Mesenchymal stem cell (in vitro differentiated cells and primary cell): Measurements from ENCODE around the gene C20orf141. TPM values are rescaled to one million over a fixed set of nuclear protein-coding genes. Genes with fewer than 3 reads are reported as not detected.
"Not testable (repeated sequence)": the region's sequence is repeated elsewhere in the genome, so short reads cannot be mapped to it uniquely, and the experiment has no call there.

Source experiments
- DNase-seq: peaks from one replicate; pipeline ENCODE4 v3.0.0-alpha.2; 2013
- H2AFZ ChIP-seq: one replicate; pipeline ENCODE4 v1.6.1; 2013; ENCODE audit warnings: low read depth, mild to moderate bottlenecking, control low read depth, inconsistent platforms, low read length, moderate library complexity
- H2AK5ac ChIP-seq: 2 replicates; pipeline ENCODE4 v1.6.1; 2013; ENCODE audit warnings: low read length, moderate library complexity, mild to moderate bottlenecking, inconsistent platforms; ENCODE audit not compliant: severe bottlenecking
- H2BK120ac ChIP-seq: one replicate; pipeline ENCODE4 v1.6.1; 2013; ENCODE audit warnings: low read depth, mild to moderate bottlenecking, inconsistent platforms, low read length, moderate library complexity
- H2BK12ac ChIP-seq, 2 experiments: one replicate each; pipeline ENCODE4 v1.6.1; 2013; ENCODE audit warnings: inconsistent platforms in 2 of 2, low read length in 2 of 2, mild to moderate bottlenecking in 2 of 2, moderate library complexity in 2 of 2, control low read depth in 1 of 2
- H2BK15ac ChIP-seq: one replicate; pipeline ENCODE4 v1.6.1; 2013; ENCODE audit warnings: mild to moderate bottlenecking, low read depth, inconsistent platforms; ENCODE audit not compliant: poor library complexity, severe bottlenecking
- H2BK5ac ChIP-seq: 2 replicates; pipeline ENCODE4 v1.6.1; 2013; ENCODE audit warnings: low read depth, mild to moderate bottlenecking, low read length, control low read depth, inconsistent platforms; ENCODE audit not compliant: poor library complexity, severe bottlenecking
- H3K14ac ChIP-seq, 2 experiments: one replicate each; pipeline ENCODE4 v1.6.1; 2013; ENCODE audit warnings: inconsistent platforms in 2 of 2, low read length in 2 of 2, control low read depth in 1 of 2, mild to moderate bottlenecking in 1 of 2, moderate library complexity in 1 of 2
- H3K18ac ChIP-seq, 2 experiments: one replicate each; pipeline ENCODE4 v1.6.1; 2013; ENCODE audit warnings: inconsistent platforms in 2 of 2, low read length in 2 of 2, control low read depth in 1 of 2, low read depth in 1 of 2, mild to moderate bottlenecking in 1 of 2
- H3K23ac ChIP-seq, 2 experiments: one replicate each; pipeline ENCODE4 v1.6.1; 2013; ENCODE audit warnings: inconsistent platforms in 2 of 2, low read length in 2 of 2, mild to moderate bottlenecking in 2 of 2, moderate library complexity in 2 of 2, control low read depth in 1 of 2
- H3K27ac ChIP-seq: 2 replicates; pipeline ENCODE4 v1.5.1; 2013; ENCODE audit warnings: mild to moderate bottlenecking, moderate library complexity, low read length, control low read depth, inconsistent platforms; ENCODE audit not compliant: poor library complexity, severe bottlenecking
- H3K27me3 ChIP-seq, 2 experiments: 2 replicates each; pipeline versions ENCODE4 v1.6.1 to v1.7.0; 2013; ENCODE audit warnings: low read length in 2 of 2, mild to moderate bottlenecking in 2 of 2, moderate library complexity in 2 of 2, control low read depth in 1 of 2, inconsistent platforms in 1 of 2; ENCODE audit not compliant: control insufficient read depth in 1 of 2, insufficient read depth in 1 of 2
- H3K36me3 ChIP-seq, 2 experiments: 2 replicates each; pipeline versions ENCODE4 v1.6.1 to v1.7.0; 2013; ENCODE audit warnings: low read length in 2 of 2, control low read depth in 1 of 2, inconsistent platforms in 1 of 2, low read depth in 1 of 2, mild to moderate bottlenecking in 1 of 2; ENCODE audit not compliant: insufficient read depth in 2 of 2, control insufficient read depth in 1 of 2
- H3K4ac ChIP-seq, 2 experiments: one replicate each; pipeline ENCODE4 v1.6.1; 2013; ENCODE audit warnings: inconsistent platforms in 2 of 2, low read length in 2 of 2, mild to moderate bottlenecking in 2 of 2, moderate library complexity in 2 of 2, control low read depth in 1 of 2, low read depth in 1 of 2
- H3K4me1 ChIP-seq: 2 replicates; pipeline ENCODE4 v1.6.1; 2013; ENCODE audit warnings: low read depth, low read length, control low read depth; ENCODE audit not compliant: control insufficient read depth, insufficient read depth
- H3K4me2 ChIP-seq: 2 replicates; pipeline ENCODE4 v1.6.1; 2013; ENCODE audit warnings: low read length, mild to moderate bottlenecking, inconsistent platforms; ENCODE audit not compliant: poor library complexity, severe bottlenecking
- H3K4me3 ChIP-seq, 2 experiments: 2 replicates each; pipeline versions ENCODE4 v1.5.1 to v1.7.0; 2013; ENCODE audit warnings: low read length in 2 of 2, mild to moderate bottlenecking in 2 of 2, control low read depth in 1 of 2, low read depth in 1 of 2; ENCODE audit not compliant: insufficient read depth in 1 of 2
- H3K79me1 ChIP-seq: replicated peaks from 2 replicates; pipeline ENCODE4 v1.6.1; 2013; ENCODE audit warnings: mild to moderate bottlenecking, control low read depth, low read length, inconsistent platforms; ENCODE audit not compliant: poor library complexity, severe bottlenecking
- H3K9ac ChIP-seq: 2 replicates; pipeline ENCODE4 v1.7.0; 2013; ENCODE audit warnings: mild to moderate bottlenecking, low read length, moderate library complexity
- H3K9me3 ChIP-seq: 2 replicates; pipeline ENCODE4 v1.7.0; 2013; ENCODE audit warnings: mild to moderate bottlenecking, low read length; ENCODE audit not compliant: control insufficient read depth
- H4K8ac ChIP-seq: one replicate; pipeline ENCODE4 v1.6.1; 2013; ENCODE audit warnings: inconsistent platforms, mild to moderate bottlenecking, low read length, moderate library complexity
- H4K91ac ChIP-seq: one replicate; pipeline ENCODE4 v1.6.1; 2013; ENCODE audit warnings: mild to moderate bottlenecking, low read length, inconsistent platforms
- WGBS: methylation state at CpG from one replicate; pipeline ENCODE4 v1.1.7; 2013; ENCODE audit warnings: mixed read lengths; 5-methylcytosine and 5-hydroxymethylcytosine counted together
- polyA plus RNA-seq, 2 experiments: library from polyadenylated mRNA; stranded (reverse); fragments of 200-250 nt; gene quantifications; one replicate each; pipeline ENCODE4 v1.2.3, GENCODE V29; 2013

The C20orf141 gene, protein sequence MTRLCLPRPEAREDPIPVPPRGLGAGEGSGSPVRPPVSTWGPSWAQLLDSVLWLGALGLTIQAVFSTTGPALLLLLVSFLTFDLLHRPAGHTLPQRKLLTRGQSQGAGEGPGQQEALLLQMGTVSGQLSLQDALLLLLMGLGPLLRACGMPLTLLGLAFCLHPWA
- polyA plus RNA-seq (2013, experiment 1 of 2): 0.18 TPM
- polyA plus RNA-seq (2013, experiment 2 of 2): 0.11 TPM

DNA sequence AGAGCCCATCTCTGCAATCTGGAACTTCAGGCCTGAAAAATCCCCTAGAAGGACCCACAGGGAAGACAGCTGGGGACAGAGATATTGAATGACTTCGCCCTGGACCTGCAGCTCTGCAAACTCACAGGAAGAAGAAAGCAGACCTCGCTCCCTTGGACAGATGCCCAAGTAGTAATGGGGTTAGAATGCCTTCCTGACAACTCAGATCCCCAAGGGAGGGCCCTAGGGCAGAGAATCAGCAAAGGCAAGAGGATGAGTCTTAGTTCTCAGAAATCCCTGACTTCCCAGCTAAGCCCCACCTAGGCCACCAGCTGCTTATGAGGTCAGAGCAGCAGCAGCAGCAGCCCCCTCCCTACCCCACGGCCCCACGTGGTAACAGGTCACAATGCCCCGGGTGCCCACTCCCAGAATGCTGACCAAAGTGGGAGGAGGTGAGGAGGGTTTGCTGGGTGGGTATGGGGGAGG is at the start of gene C20orf141:
Gene C20orf141, plus strand, starts transcription at position 401 of the 465 bp plus-strand sequence. CDS start 198 bp downstream, outside the sequence.
- H3K4me3 ChIP-seq: peak within 1 kb of the TSS in 1 of 2 experiments; percentile 31
- peak; percentile 97 for DNase-seq
- no peak within 1 kb of the TSS for H2BK5ac ChIP-seq
- H3K9ac ChIP-seq: peak within 1 kb of the TSS; percentile 63
- H2AFZ ChIP-seq: peak within 1 kb of the TSS; percentile 15
- H3K4me1 ChIP-seq: peaks cover 26% of the 10 kb centered on the region
- H3K4me2 ChIP-seq: no peak within 1 kb of the TSS
- H3K79me1 ChIP-seq: no peaks in the 10 kb centered on the region
- no peaks in the 10 kb centered on the region for H3K27me3 ChIP-seq
- H3K23ac ChIP-seq: no peak within 1 kb of the TSS
- 6% methylated on average over 2 of the region's 5 CpGs for WGBS
- H4K91ac ChIP-seq: peak within 1 kb of the TSS; percentile 61
- peak within 1 kb of the TSS; percentile 92 for H2AK5ac ChIP-seq
- peak within 1 kb of the TSS in 1 of 2 experiments; percentile 83 for H3K14ac ChIP-seq
- peak within 1 kb of the TSS; percentile 68 to 94 for H3K18ac ChIP-seq
- H2BK12ac ChIP-seq: peak within 1 kb of the TSS; percentile 92 to 96
- H2BK120ac ChIP-seq: peak within 1 kb of the TSS; percentile 59
- no peak within 1 kb of the TSS for H2BK15ac ChIP-seq
- no peaks in the 10 kb centered on the region for H3K36me3 ChIP-seq
- peaks cover 18% of the 10 kb centered on the region for H3K9me3 ChIP-seq
- H3K27ac ChIP-seq: peak within 1 kb of the TSS; percentile 74
- peak within 1 kb of the TSS; percentile 78 for H4K8ac ChIP-seq
- H3K4ac ChIP-seq: peak within 1 kb of the TSS; percentile 76 to 81

GRCh38 chr20:2767768-2768631 is 46.8 kb upstream of the C20orf141 start:
- no peak overlapping the region for H3K4ac ChIP-seq
- no peaks in the 10 kb centered on the region for H3K79me1 ChIP-seq
- no peak overlapping the region for H2AFZ ChIP-seq
- no peak overlapping the region for H4K8ac ChIP-seq
- H3K27me3 ChIP-seq: peaks cover 32 to 70% of the 10 kb centered on the region in 2 experiments
- DNase-seq: no peak
- no peak overlapping the region for H2BK15ac ChIP-seq
- no peak overlapping the region for H2AK5ac ChIP-seq
- H2BK12ac ChIP-seq: no peak overlapping the region
- no peak overlapping the region for H4K91ac ChIP-seq
- no peaks in the 10 kb centered on the region for H3K9me3 ChIP-seq
- H3K23ac ChIP-seq: no peak overlapping the region
- no peak overlapping the region for H3K4me3 ChIP-seq
- no peak overlapping the region for H3K4me2 ChIP-seq
- WGBS: 76% methylated on average over 12 of the region's 15 CpGs
- H3K27ac ChIP-seq: no peak overlapping the region
- no peak overlapping the region for H2BK5ac ChIP-seq
- no peak overlapping the region for H2BK120ac ChIP-seq
- no peak overlapping the region for H3K18ac ChIP-seq
- no peak overlapping the region for H3K9ac ChIP-seq
- H3K36me3 ChIP-seq: no peaks in the 10 kb centered on the region
- peaks cover 10% of the 10 kb centered on the region for H3K4me1 ChIP-seq
- no peak overlapping the region for H3K14ac ChIP-seq

- WGBS: 42% methylated on average over 2 of the region's 5 CpGs
- Histone ChIP-seq H2BK15ac (no peak overlapping the region), H3K18ac (no peak overlapping the region), H2BK12ac (no peak overlapping the region), H3K14ac (no peak overlapping the region), H3K4ac (no peak overlapping the region), H2AFZ (no peak overlapping the region), H2BK120ac (no peak overlapping the region), H3K27me3 (peaks cover 26 to 64% of the 10 kb centered on the region in 2 experiments), H3K4me1 (peaks cover 10% of the 10 kb centered on the region), H3K23ac (no peak overlapping the region), H2AK5ac (no peak overlapping the region), H3K4me2 (no peak overlapping the region), H3K9ac (no peak overlapping the region), H2BK5ac (no peak overlapping the region), H3K79me1 (no peaks in the 10 kb centered on the region), H4K8ac (no peak overlapping the region), H3K9me3 (no peaks in the 10 kb centered on the region), H3K4me3 (no peak overlapping the region), H3K36me3 (no peaks in the 10 kb centered on the region), H4K91ac (no peak overlapping the region), H3K27ac (no peak overlapping the region)
- DNase-seq: no peak
These were observed 46.2 kb upstream of the C20orf141 start for GRCh38 chr20:2768632-2769015.

DNA sequence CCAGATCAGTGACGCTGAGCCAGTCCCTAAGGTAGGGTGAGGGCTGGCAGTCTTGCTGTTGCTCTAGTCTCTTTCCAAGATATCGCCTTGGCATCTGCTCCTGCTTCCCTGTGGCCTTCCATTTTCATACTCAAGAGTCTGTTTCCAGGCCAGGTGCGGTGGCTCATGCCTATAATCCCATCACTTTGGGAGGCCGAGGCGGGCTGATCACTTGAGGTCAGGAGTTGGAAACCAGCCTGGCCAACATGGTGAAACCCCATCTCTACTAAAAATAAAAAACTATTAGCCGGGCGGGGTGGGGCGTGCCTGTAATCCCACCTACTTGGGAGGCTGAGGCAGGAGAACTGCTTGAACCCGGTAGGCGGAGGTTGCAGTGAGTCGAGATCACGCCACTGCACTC is 44.7 kb upstream of the C20orf141 start:
- not testable (repeated sequence) for H3K18ac ChIP-seq, H3K14ac ChIP-seq

More for the DNA sequence above, 44.7 kb upstream of the C20orf141 start:
- H2BK120ac ChIP-seq, H3K79me1 ChIP-seq, H4K8ac ChIP-seq, H2BK15ac ChIP-seq, H2AFZ ChIP-seq, H2AK5ac ChIP-seq, H3K4me3 ChIP-seq, H3K9me3 ChIP-seq, H3K9ac ChIP-seq, H4K91ac ChIP-seq, H3K4me2 ChIP-seq, DNase-seq, H2BK12ac ChIP-seq, H3K23ac ChIP-seq, H3K27ac ChIP-seq, H2BK5ac ChIP-seq, H3K4ac ChIP-seq, H3K36me3 ChIP-seq: not testable (repeated sequence)
- WGBS: 96% methylated on average over 12 of the region's 12 CpGs
- peaks cover 10% of the 10 kb centered on the region for H3K4me1 ChIP-seq
- peaks cover 17 to 52% of the 10 kb centered on the region in 2 experiments for H3K27me3 ChIP-seq
